Breast epithelium (tissue), 3 donors: ENCODE measurements around the gene EEPD1.

Experiments used
- POLR2A ChIP-seq: fragments of 450-650 bp; IDR thresholded peaks from one replicate; pipeline ENCODE4 v1.6.1; 2016; ENCODE audit warnings: antibody characterized with exemption, mild to moderate bottlenecking, moderate library complexity
- POLR2AphosphoS5 ChIP-seq, 3 donors: sonication (generic); formaldehyde crosslinking; IDR thresholded peaks; one replicate each; pipeline ENCODE4 v1.6.1; 2017; ENCODE audit warnings: antibody characterized with exemption in 3 of 3
- TF ChIP-seq, protein P1 (sequence below), 3 donors: fragments of 450-650 bp; IDR thresholded peaks; one replicate each; pipeline ENCODE4 v1.5.1; 2016 to 2017; ENCODE audit warnings: antibody characterized with exemption in 3 of 3, mild to moderate bottlenecking in 3 of 3, moderate library complexity in 3 of 3

DNA sequence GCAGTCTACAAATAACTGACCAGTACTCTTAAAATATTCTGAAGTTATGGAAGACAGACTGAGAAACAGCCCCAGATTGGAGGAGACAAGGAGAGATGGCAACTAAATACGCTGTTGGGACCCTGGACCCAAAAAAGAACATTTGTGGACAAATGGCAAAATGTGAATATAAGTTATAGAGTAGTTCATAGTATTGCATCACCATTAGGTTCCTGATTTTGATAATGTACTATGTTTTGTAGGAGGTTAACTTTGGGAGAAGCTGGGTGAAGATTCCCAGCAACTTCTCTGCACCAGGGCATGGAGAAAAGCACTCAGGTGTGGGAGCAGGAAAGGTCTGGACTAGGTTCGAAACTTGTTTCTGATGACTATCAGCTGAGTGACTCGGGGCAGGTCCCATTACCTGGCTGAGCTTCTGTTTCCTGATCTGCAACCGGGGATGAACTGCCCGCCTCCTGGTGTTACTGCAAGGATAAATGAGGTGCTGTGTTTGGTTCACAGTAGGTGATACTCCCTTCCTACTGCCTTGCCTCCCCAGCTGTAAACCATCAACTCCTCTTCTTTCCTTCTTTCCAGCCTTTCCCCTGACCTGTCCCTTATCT lies 48.2 kb downstream of the EEPD1 start:
- TF ChIP-seq, protein P1, sequence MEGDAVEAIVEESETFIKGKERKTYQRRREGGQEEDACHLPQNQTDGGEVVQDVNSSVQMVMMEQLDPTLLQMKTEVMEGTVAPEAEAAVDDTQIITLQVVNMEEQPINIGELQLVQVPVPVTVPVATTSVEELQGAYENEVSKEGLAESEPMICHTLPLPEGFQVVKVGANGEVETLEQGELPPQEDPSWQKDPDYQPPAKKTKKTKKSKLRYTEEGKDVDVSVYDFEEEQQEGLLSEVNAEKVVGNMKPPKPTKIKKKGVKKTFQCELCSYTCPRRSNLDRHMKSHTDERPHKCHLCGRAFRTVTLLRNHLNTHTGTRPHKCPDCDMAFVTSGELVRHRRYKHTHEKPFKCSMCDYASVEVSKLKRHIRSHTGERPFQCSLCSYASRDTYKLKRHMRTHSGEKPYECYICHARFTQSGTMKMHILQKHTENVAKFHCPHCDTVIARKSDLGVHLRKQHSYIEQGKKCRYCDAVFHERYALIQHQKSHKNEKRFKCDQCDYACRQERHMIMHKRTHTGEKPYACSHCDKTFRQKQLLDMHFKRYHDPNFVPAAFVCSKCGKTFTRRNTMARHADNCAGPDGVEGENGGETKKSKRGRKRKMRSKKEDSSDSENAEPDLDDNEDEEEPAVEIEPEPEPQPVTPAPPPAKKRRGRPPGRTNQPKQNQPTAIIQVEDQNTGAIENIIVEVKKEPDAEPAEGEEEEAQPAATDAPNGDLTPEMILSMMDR (IDR thresholded peaks at IDR 0.05): no peak
- TF ChIP-seq POLR2AphosphoS5 (IDR thresholded peaks at IDR 0.05): no peak
- TF ChIP-seq POLR2A: no peak
